KG1 (cell line): ENCODE data around the gene ZMYM1.
"Not testable (repeated sequence)": the region's sequence is repeated elsewhere in the genome, so short reads cannot be mapped to it uniquely, and the experiment has no call there.

Experiments
- DNase-seq: peaks from one replicate; lab custom pipeline; 2025; lab: John Stamatoyannopoulos, UW

Gene ZMYM1

DNA sequence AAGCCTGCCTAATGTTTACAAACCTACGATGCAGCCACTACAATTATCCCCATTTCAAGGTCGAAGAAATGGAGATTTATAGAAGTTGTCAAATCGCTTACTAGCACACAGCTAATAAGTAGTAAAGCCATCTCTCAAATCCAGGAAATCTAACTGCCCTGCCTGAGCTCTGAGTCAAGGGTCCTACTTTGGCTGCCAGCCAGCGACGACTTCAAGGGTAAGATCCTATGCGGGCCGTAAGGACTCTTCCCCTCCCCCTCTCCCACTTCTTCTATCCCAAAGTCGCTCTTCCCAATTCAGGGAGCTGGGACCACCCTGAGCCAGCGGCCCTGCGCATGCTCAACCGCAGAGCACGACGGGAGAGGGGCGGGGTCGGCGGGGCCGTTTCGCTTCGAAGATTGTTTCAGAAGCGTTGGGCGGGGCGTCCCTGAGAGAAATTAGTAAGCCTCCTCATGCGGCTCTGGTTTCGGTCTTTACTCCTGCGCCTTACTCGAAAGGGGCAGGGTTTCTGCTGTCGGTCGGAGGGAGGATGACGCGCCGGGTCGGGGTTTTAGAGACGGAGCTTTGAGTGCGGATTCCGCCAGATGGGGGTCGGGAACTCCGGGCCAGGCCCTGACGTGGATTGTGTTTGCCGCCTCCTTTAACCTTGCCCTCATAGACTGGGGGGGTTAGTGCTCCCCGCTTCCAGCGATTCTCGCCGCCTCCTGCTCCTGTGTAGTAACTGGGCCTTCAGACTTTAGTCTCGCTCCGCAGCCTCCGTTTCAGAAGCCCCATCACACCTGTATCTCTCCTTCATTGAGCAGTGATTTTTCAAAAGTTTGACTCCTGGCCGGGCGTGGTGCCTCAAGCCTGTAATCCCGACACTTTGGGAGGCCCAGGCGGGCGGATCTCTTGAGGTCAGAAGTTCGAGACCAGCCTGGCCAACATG, at the start of gene ZMYM1:
TSS of gene ZMYM1 (plus strand) at position 383 of the 928 bp plus-strand sequence. CDS start 14,603 bp downstream, outside the sequence.
- DNase-seq, result peak; percentile 65

DNA sequence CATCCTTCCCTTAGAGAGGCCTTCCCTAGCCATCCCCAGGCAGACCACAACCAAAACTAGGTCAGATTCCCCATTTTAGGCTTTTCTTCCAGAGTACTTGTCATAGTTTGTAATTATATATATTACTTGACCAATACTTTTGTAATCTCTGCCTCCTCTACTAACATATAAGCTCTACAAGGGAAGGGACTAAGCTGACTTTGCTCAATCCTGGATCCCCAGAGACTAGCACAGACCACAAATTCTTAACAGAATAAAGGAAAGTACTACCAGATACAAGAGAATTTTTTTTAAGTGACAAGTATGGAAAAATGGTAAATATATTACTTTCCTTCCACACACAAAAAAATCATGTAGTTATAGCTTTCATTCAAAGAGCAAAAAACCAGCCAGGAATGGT, 49.4 kb upstream of the ZMYM1 start:
- DNase-seq, result no peak

GRCh38 chr1:35030338-35030737, 48.8 kb upstream of the ZMYM1 start:
- no peak for DNase-seq

DNA sequence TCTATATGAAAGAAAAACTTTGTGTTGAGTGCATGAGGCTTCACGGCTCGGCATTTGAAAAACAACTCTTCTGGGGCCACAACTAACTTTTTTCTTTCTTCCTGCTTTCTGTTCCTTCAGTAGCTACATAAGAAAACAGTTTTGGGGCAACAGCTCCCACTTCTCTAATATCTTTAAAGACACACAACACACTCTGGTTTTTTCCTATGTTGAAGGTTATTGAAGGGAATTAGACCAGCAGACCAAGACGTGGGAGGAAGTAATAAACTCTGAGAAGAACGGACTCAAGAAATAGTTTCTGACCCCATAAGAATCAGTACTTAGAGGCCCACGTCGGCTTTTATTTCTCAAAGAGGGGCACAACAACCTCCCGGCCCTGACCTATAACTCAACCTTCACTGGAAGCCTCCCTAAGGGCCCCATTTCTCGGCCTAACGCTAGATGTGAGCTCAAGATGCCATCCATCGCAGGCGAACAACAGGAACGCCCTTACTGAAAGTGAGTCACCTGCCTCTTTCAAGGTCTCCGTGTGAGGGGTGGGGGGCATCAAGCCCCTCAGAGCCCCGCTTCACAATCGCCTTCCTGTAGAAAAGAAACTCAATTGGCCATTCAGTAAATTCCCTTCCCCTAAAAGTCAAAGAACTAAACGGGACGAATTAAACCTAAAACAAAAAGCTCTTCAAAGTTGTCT, 48.3 kb upstream of the ZMYM1 start:
- DNase-seq, result peak; percentile 25

DNA sequence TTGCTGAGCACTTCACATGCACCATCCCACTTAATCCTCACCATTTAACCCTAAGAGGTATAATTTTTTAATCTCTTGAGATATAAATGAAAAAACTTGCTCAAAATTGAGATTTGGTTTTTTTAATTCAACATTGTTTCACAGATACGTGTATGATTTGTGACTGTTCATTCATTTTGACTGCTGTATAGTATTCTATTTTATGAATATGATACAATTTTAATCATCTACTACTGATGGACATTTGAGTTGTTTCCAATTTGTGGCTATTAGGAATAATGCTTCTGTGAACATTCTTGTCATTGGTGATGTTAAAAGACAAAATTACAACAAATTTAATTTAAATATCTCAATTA, 46.8 kb upstream of the ZMYM1 start:
- DNase-seq, result no peak

- DNase-seq, result no peak
These were observed 45.8 kb upstream of the ZMYM1 start for GRCh38 chr1:35033346-35033745.

DNA sequence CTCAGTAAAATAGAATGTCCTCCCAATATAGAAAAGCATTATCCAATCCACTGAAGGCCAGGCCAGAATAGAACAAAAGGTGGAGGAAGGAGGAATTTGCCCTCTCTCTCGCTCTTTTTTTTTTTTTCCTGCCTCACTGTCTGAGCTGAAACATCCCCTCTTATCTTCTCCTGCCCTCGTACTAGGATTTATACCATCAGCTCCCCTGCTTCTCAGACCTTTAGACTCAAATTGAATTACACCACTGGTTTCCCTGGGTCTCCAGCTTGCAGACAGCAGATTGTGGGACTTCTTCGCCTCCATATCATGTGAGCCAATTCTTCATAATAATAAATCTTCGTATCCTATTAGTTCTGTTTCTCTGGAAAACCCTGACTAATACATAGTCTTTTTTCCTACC, 42.6 kb upstream of the ZMYM1 start:
- no peak for DNase-seq

GRCh38 chr1:35037206-35037605, 42.0 kb upstream of the ZMYM1 start:
- DNase-seq, result no peak

DNA sequence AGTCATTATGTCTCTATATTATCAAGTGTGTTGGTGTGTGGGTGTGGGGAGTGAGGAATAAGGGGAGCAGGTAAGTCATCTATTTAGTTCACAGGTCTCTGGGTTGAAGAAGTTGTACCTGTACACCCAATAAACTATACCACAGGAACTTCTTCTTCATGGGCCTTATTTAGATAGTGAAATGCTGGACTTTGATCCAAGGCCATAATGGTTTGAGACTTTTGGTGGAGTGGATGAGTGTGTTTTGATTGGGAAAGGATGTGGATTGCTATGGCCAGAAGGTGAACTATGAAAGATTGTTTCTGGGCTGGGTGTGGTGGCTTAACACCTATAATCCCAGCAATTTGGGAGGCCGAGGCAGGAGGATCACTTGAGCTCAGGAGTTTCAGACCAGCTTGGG, 40.5 kb upstream of the ZMYM1 start:
- no peak for DNase-seq

DNA sequence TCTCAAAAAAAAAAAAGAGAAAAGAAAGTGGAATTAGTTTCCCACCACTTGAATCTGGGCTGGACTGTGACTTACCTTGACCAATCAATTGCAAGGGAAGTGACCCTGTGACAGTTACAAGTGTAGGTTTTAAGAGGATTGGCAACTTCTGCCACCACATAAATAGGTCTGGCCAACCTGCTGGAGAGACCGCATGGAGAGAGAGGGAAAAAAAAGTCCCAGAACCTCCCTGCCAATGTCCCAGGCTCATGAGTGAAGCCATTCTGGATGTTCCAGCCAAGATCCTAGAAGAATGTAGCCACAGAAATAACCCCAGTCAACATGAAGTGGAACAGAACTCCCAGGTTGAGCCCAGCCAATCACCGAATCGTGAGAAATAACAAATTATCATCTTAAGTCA, 35.7 kb upstream of the ZMYM1 start:
- no peak for DNase-seq

DNA sequence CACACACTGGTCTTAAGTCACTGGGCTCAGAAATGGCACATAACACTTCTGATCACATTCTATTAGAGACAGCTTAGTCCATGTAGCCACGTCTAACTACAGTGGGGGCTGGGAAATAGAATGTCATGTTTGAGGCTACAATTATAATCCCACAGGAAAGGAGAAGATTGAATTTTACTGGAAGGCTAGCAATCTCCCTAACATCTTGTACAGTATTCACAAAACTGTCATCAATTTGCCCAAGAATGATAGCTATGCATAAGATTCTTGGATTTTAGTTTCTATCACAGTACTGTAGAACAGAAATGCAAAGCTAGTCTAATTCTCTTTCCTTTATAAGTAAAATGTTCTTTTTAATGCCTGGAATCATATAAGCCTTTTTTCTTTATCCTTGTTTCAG, 34.8 kb upstream of the ZMYM1 start:
- DNase-seq, result no peak

- no peak for DNase-seq
These were observed 32.5 kb upstream of the ZMYM1 start for GRCh38 chr1:35046730-35047129.

- DNase-seq, result no peak
These were observed 31.9 kb upstream of the ZMYM1 start for GRCh38 chr1:35047188-35047858.

- no peak for DNase-seq
These were observed 30.1 kb upstream of the ZMYM1 start for GRCh38 chr1:35049116-35049515.

GRCh38 chr1:35053433-35053832, 25.8 kb upstream of the ZMYM1 start:
- no peak for DNase-seq

GRCh38 chr1:35054282-35054681, 24.9 kb upstream of the ZMYM1 start:
- not testable (repeated sequence) for DNase-seq

GRCh38 chr1:35058321-35058720, 20.9 kb upstream of the ZMYM1 start:
- DNase-seq, result not testable (repeated sequence)

- no peak for DNase-seq
These were observed 20.2 kb upstream of the ZMYM1 start for GRCh38 chr1:35058988-35059387.

DNA sequence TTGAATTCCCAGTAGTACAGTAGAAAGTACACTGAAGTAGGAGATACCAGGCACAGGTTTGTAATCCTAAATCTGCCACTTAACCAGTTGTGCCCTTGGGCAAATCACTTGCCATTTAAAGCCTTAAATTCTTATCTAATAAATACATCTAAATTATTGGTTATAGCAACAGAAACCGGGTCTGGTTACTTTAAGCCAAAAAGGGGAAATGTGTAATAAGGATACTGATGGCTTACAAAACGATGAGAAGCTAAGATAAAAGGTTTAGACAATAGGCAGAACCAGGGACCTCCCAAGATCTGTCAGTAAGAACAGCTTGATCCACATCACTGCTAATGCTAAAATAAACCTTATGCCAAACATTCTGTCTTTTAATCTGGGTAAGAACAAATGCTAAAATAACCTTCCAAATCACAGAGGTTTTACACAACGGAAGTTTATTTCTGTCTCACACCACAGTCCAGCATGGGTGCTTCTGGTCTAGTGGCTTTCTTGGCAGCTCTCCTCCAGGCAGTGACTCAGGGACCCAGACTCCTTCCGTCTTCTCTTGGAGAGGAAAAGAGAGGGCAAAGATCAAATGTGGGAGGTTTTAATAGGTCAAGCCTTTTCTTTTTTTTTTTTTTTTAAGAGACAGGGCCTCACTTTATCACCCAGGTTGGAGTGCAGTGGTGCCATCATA, 16.5 kb upstream of the ZMYM1 start:
- peak; percentile 57 for DNase-seq

DNA sequence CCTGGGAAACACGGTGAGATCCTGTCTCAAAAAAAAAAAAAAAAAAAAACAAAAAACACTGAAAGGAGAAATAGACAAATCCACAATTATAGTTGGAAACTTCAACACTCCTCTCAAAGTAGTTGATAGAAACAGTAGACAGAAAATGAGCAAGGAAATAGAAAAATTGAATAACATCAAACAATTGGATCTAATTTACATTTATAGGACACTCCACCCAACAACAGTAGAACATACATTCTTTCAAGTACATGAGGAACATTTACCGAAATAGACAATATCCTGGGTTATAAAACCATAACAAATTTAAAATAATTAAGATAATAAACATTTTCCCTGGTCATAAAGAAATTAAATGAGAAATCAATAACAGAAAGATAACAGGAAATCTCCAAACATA, 14.9 kb upstream of the ZMYM1 start:
- no peak for DNase-seq

DNA sequence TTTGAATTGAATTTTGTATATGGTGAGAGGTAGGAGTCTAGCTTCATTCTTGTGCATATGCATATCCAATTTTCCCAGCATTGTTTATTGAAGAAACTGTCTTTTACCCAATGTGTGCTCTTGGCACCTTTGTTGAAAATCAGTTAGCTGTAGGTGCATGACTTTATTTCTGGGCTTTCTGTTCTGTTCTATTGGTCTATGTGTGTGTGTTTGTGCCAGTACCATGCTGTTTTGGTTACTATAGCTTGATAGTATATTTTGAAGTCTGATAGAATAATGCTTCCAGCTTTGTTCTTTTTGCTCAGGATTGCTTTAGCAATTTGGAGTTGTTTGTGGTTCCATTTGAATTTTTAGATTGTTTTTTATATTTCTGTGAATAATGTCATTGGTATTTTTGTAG, 9.4 kb upstream of the ZMYM1 start:
- DNase-seq, result no peak

GRCh38 chr1:35073265-35073811, 5.8 kb upstream of the ZMYM1 start:
- DNase-seq, result no peak
